Effector memory CD4-positive, alpha-beta T cell (primary cell): Measurements from ENCODE around the gene MFSD11.
"Not testable (repeated sequence)": the region's sequence is repeated elsewhere in the genome, so short reads cannot be mapped to it uniquely, and the experiment has no call there.

Source experiments
- DNase-seq, 3 donors: peaks; one replicate each; pipeline ENCODE4 v3.0.0-alpha.2; 2020
- H3K27ac ChIP-seq: 2 replicates; pipeline ENCODE4 v1.7.0; 2013; ENCODE audit warnings: mild to moderate bottlenecking, low read length, moderate library complexity; ENCODE audit not compliant: insufficient read depth, poor library complexity, severe bottlenecking
- H3K27me3 ChIP-seq: replicated peaks from 2 replicates; pipeline ENCODE4 v1.7.0; 2013; ENCODE audit warnings: mild to moderate bottlenecking, low read length; ENCODE audit not compliant: insufficient read depth, control insufficient read depth, poor library complexity, severe bottlenecking
- H3K36me3 ChIP-seq: 2 replicates; pipeline ENCODE4 v1.7.0; 2013; ENCODE audit warnings: mild to moderate bottlenecking, low read length, moderate library complexity; ENCODE audit not compliant: control insufficient read depth, insufficient read depth
- H3K4me1 ChIP-seq: 2 replicates; pipeline ENCODE4 v1.7.0; 2013; ENCODE audit warnings: low read length, mild to moderate bottlenecking; ENCODE audit not compliant: control insufficient read depth, insufficient read depth, poor library complexity, severe bottlenecking
- H3K4me3 ChIP-seq: 2 replicates; pipeline ENCODE4 v1.7.0; 2013; ENCODE audit warnings: low read length, low read depth, mild to moderate bottlenecking; ENCODE audit not compliant: insufficient read depth, poor library complexity, severe bottlenecking
- H3K9me3 ChIP-seq: 2 replicates; pipeline ENCODE4 v1.7.0; 2013; ENCODE audit warnings: mild to moderate bottlenecking, low read length, moderate library complexity; ENCODE audit not compliant: control insufficient read depth

Gene MFSD11

DNA sequence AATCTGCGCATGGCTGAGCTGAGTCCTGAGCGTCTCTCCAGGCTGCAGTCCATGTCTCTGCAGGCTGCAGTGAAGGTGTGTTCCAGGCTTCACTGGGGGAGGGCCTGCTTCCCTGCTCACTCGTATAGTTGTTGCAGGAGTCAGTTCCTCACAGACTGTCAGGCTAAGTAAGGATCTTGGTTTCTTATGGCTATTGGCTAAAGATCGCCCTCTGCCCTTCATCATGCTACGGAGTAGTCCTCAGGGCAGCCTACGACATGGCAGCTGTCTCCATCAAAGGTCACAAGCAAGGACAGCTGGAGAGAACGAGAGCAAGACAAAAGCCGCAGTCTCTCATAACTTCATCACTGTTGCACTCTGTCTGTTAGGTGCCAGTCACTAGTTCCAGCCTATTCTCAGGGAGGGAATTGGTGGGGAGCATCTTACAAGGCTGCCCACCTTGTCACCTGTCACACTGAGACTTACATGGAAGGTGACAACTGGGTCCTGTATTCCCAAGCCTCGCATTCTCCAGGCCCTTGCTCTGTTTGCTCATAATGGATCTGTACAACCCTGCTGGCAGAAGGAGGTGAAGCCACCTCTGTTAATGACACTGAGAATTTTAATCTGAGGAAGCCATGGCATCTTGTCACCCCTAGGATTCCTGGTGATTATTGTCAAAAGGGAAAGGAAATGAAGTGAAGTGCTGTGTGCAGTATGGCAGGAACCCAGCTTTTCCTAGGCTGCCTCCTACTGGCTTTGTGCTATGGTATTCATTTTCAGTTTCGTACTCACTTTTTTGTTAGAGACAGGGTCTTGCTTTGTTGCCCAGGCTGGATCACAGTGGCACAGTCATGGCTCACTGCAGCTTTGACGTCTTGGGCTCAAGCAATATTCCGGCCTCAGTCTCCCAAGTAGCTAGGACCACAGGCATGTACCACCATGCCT is 43.4 kb downstream of the MFSD11 start:
- no peak overlapping the region for H3K27ac ChIP-seq
- no peak for DNase-seq

GRCh38 chr17:76783146-76783545 is 45.2 kb downstream of the MFSD11 start:
- Histone ChIP-seq H3K9me3 (no peaks in the 10 kb centered on the region), H3K36me3 (peaks cover 17% of the 10 kb centered on the region), H3K4me1 (no peaks in the 10 kb centered on the region), H3K27ac (no peak overlapping the region), H3K27me3 (no peaks in the 10 kb centered on the region), H3K4me3 (no peak overlapping the region)
- no peak for DNase-seq

More for the DNA sequence above, 43.4 kb downstream of the MFSD11 start:
- Histone ChIP-seq H3K4me3 (no peak overlapping the region), H3K36me3 (peaks cover 27% of the 10 kb centered on the region), H3K27me3 (no peaks in the 10 kb centered on the region), H3K4me1 (no peaks in the 10 kb centered on the region), H3K9me3 (no peaks in the 10 kb centered on the region)

- no peak for DNase-seq
- Histone ChIP-seq H3K9me3 (no peaks in the 10 kb centered on the region), H3K4me1 (no peaks in the 10 kb centered on the region), H3K27me3 (no peaks in the 10 kb centered on the region), H3K4me3 (no peak overlapping the region), H3K36me3 (peaks cover 10% of the 10 kb centered on the region), H3K27ac (no peak overlapping the region)
These were observed 47.0 kb downstream of the MFSD11 start for GRCh38 chr17:76784926-76785325.

GRCh38 chr17:76787866-76788265 is 49.9 kb downstream of the MFSD11 start:
- DNase-seq, H3K27me3 ChIP-seq, H3K9me3 ChIP-seq, H3K36me3 ChIP-seq, H3K4me1 ChIP-seq, H3K4me3 ChIP-seq, H3K27ac ChIP-seq: not testable (repeated sequence)

GRCh38 chr17:76789235-76789788 is 51.4 kb downstream of the MFSD11 start:
- DNase-seq = no peak
- H3K36me3 ChIP-seq = no peaks in the 10 kb centered on the region
- no peaks in the 10 kb centered on the region for H3K27me3 ChIP-seq
- no peak overlapping the region for H3K4me3 ChIP-seq
- H3K4me1 ChIP-seq = peaks cover 7% of the 10 kb centered on the region
- no peaks in the 10 kb centered on the region for H3K9me3 ChIP-seq
- no peak overlapping the region for H3K27ac ChIP-seq

GRCh38 chr17:76791053-76791980 is 53.4 kb downstream of the MFSD11 start:
- Histone ChIP-seq H3K4me1 (peaks cover 7% of the 10 kb centered on the region), H3K9me3 (no peaks in the 10 kb centered on the region), H3K27ac (peak overlapping the region; percentile 0), H3K36me3 (no peaks in the 10 kb centered on the region), H3K4me3 (no peak overlapping the region), H3K27me3 (no peaks in the 10 kb centered on the region)
- DNase-seq = peak in 1 of 3 donors; percentile 8

- no peak for DNase-seq
- H3K27ac ChIP-seq = no peak overlapping the region
- no peaks in the 10 kb centered on the region for H3K9me3 ChIP-seq
- H3K36me3 ChIP-seq = no peaks in the 10 kb centered on the region
- H3K27me3 ChIP-seq = no peaks in the 10 kb centered on the region
- H3K4me1 ChIP-seq = peaks cover 7% of the 10 kb centered on the region
- no peak overlapping the region for H3K4me3 ChIP-seq
These were observed 54.4 kb downstream of the MFSD11 start for GRCh38 chr17:76792348-76792747.

DNA sequence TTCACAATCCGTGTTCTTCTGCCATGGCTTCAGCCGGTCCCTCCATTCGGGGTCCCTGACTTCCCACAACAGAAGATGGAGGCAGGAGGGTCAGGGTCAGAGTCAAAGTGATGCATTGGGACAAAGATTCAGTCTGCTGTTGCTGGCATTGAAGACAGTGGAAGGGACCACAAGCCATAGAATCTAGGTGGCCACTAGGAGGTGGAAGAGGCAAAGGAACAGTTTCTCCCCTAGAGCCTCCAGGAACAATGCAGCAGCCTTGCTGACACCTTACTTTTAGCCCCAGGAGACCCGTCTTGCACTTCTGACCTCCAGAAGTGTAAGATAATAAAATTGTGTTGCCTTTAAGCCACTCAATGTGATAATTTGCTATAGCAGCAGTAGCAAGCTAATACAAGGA is 55.9 kb downstream of the MFSD11 start:
- H3K36me3 ChIP-seq = no peaks in the 10 kb centered on the region
- H3K27me3 ChIP-seq = no peaks in the 10 kb centered on the region
- no peak overlapping the region for H3K27ac ChIP-seq
- H3K4me3 ChIP-seq = no peak overlapping the region
- DNase-seq = no peak
- peaks cover 7% of the 10 kb centered on the region for H3K4me1 ChIP-seq
- no peaks in the 10 kb centered on the region for H3K9me3 ChIP-seq

GRCh38 chr17:76796081-76796480 is 58.2 kb downstream of the MFSD11 start:
- Histone ChIP-seq H3K4me3 (no peak overlapping the region), H3K9me3 (no peaks in the 10 kb centered on the region), H3K4me1 (peaks cover 7% of the 10 kb centered on the region), H3K36me3 (no peaks in the 10 kb centered on the region), H3K27me3 (no peaks in the 10 kb centered on the region), H3K27ac (no peak overlapping the region)
- no peak for DNase-seq
